AG20443 (cell line): ENCODE measurements around the gene PRR29.
A peak's percentile ranks its signal among the peaks of the same experiment; 100 is the strongest.
"Not testable (repeated sequence)": the region's sequence is repeated elsewhere in the genome, so short reads cannot be mapped to it uniquely, and the experiment has no call there.

Source experiments
- DNase-seq: peaks from one replicate; pipeline ENCODE4 v3.0.0; 2012; ENCODE audit warnings: low spot score, mixed read lengths

The PRR29 gene

DNA sequence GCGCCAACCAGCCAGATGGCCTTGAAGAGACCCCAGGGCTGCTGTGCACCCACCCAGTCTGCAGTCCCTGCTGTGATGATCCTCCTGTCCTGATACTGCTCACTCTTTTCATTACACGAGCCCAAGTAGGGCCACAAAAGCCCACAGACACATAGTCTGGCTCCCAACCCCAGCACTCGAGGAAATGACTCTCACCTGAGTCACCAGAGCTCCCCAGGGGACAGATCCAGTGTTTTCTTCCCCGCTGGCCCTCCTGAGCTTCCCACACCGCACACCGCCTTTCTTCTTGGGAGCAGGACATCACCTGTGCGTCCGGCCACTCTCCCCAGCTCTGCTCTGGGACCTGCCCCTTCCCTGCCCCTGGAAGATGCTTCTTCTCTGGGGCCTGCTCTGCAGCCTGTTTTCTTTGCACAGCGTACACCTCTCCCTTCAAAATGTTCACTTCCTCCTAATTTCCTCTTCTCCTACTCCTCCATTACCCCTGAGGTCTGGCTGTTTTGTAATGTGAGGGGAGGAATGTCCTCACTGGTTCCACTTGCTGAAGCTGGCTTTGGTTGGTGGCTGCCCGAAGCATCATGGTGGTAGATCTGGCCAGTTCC lies 23.5 kb upstream of the PRR29 start:
- peak; percentile 59 for DNase-seq

DNA sequence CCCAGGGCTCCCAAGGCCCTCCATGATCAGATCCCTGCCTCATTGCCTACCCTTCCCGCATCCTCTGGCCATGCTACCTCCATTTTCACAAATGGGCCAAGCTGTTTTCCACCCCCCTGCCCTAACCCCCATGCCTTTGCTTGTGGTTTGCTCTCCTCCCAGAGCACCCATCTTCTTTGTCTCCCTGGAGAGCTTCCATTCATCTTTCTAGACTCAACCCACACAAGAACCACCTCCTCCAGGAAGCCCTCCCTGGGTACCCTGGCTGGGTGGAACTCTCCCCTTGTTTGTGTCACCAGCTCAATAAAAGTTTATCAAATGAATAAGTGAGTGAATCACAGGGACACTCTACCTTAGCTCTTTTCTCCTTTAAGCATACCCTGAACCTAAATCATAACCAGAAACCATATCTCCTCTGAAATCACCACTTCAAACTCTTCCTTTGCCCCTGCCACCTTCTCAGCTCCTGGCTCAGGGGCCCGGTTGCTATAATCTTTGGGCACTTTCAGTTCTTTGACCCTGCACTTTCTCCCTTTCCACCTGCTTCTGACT lies 22.5 kb upstream of the PRR29 start:
- no peak for DNase-seq

DNA sequence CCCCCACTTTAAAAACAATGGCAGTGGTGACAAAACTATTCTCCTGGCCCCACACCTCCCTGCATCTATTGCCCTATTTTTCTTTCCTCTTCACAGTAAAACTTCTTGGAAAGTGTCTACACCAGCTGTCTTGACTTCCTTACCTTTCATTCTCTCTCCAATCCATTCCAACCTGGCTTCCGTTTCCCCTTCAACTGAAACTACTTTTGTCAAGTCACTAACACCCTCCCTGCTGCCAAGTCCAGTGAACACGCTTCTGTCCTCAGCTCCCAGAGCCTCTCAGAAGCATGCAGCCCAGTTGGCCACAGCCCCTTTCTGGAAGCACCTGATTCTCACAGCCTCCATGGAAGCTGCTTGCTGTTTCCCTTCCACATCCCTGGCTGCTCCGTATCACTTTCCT lies 21.4 kb upstream of the PRR29 start:
- no peak for DNase-seq

DNA sequence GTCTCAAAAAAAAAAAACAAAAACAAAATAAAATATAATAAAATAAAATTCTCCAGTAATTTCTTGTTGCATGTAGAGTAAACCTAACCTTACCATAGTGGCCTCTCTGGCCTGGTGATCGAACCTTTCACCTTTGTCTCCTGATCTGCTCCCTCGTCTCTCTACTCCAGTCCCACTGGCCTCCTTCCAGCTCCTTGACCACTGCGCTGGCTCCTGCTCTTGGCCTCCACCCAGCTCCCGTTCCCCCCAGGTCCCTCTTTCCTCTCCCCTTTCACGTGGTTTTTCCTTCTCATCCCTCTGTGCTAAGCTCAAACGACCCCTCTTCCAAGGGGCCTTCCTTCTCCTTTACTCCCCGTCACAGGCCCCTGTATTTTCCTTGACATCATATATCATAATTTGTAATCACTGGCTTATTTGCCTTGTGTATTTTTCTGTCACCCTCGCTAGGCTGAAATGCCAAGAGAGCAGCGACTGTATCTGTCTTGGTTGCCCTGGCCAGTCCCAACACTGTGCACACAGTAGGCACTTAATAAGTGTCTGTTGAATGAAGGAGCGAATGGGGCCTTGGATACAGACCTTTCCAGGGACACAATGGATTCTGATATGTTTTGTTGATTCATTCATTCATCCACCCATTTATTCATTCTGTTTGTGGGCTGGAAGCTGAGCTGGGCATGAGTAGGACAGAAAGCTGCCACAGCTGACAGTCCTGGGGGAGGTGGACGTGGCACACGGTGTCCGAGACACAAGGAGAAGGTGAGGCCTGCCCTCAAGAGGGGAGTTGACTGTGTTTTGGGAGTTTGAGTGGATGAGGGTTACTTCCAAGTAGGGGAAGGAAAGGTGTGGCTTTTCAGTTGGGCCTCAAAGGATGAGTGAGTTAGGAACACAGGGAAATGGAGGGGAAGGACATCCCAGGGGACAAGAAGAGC lies 19.6 kb upstream of the PRR29 start:
- no peak for DNase-seq

DNA sequence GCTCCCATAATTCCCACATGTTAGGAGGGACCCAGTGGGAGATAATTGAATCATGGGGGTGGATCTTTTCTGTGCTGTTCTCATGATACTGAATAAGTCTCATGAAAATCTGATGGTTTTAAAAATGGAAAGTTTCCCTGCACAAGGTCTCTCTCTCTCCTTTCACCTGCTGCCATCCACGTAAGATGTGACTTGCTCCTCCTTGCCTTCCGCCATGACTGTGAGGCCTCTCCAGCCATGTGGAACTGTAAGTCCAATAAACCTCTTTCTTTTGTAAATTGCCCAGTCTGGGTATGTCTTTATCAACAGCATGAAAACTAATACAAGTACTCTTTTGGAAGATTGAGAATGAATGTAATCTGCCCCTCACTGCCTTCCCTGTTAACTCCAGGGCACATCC lies 15.5 kb upstream of the PRR29 start:
- not testable (repeated sequence) for DNase-seq

DNA sequence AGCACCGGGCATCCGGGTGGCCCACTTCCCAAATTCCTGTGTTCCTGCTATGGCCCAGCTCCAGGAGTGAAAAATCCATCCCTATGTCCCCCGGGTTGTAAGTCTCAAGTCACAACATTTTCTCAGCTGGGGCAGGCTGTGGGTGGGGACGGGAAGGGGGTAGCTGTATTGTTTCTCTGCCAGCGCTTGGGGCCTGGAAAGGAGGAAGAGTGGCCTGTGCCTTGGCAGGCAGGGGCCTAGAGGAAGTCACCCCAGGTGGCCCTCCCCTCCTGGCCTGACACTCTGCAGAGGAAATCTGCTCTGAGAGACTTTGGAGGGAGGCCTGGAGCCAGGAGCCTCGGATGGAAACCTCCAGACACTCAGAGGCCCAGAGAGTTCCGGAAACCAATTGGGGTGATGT lies 14.8 kb upstream of the PRR29 start:
- DNase-seq = no peak

DNA sequence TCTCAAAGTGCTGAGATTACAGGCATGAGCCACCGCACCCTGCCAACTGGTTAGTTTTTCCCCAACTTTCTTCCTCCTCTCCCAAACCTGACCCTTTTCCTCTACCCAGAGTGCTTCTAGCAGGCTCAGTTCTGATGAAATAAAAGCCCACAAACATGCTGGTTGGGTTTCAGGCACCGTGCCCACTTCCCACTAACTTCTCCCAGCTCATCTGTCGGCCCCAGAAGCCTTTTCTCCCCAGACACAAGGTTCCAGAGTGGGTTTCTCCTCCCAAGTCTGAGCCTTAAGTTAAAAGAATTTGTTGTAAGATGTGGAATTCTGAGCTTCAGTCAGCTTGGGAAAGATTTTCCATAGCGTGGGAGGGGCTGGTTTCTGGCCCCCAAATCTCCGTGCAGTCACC lies 13.9 kb upstream of the PRR29 start:
- peak; percentile 48 for DNase-seq

DNA sequence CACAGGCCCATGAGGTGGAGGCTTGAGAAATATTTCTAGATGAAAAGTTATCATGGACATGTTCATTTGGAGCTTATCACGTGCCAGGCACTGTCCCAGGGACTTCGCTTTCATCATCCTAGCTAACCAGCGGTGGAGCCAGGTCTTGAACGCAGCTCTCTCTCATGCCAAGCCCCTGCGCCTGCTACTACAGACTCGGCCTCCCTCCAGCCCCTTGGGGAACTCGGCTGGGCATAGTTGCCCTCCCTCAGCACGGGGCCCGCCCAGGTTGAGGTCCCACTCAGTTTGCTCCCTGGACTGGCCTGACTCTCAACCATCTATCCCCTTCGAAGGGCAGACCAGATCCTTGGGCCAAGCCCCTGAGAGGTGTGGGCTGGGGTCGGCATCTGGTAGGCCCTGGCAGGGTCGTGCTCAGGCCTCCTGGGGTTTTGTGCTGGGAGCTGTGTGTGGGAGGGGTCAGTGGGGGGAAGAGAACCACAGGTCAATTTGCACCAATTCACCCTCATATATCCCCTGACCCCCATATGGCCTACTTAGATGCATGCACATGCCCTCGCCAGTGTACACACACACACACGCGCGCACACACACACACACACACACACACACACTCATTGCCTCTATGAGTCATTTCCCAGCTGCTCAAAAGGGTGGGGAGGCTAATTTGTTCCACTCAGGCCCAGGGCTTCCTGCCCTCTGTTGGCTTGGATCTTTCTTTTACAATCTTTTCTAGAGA lies 13.3 kb upstream of the PRR29 start:
- peak; percentile 91 for DNase-seq

DNA sequence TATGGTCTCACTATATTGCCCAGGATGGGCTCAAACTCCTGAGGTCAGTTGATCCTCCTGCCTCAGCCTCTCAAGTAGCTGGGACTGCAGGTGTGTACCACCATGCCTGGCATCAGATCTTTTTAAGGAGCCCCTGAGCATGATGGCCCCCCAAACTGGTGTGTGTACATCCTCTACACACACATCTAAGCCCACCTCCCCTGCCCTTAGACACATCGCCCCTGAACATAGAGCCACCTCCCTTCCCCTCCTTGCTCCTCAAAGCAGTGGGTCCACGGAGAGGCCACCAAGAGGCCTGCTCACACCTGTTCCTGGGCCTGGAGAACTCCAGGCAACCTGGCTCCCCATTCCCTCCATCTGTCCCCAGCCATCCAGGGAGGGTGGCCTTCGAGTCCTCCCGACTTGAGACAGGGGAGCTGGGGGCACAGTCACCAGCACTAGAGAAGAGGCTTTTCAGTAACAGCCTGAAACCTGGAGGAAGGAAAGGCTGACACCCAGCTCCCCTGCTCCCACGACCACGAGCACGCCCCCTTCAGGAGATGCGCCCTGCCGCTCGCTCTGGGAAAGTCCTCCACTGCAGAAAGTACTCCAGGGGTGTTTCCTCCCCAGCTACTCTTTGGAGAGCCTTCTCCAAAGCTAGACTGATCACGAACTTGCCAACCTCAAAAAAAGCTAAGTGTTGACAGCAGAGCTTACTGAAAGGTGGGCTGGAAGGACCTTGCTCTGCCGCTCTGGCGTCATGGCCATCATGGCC lies 12.6 kb upstream of the PRR29 start:
- DNase-seq = no peak

DNA sequence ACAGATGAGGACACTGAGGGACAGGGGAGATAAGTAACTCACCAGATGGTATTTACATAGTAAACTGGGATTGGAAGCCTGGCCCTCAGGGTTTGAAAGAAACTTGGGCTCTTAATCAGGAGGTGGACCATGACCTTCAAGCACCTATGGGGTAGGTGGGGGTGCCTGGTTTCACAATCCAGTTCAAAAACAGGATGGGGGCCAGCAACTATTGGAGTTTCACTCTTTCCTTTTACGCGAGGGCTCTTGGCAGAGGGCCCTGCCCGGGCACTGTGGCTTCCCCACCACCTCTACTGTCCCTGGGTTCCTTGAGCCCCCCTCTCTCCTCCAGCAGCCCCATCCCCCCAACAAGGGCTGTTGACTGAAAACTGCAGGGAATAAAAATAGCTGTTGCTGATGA lies 11.3 kb upstream of the PRR29 start:
- DNase-seq = no peak

DNA sequence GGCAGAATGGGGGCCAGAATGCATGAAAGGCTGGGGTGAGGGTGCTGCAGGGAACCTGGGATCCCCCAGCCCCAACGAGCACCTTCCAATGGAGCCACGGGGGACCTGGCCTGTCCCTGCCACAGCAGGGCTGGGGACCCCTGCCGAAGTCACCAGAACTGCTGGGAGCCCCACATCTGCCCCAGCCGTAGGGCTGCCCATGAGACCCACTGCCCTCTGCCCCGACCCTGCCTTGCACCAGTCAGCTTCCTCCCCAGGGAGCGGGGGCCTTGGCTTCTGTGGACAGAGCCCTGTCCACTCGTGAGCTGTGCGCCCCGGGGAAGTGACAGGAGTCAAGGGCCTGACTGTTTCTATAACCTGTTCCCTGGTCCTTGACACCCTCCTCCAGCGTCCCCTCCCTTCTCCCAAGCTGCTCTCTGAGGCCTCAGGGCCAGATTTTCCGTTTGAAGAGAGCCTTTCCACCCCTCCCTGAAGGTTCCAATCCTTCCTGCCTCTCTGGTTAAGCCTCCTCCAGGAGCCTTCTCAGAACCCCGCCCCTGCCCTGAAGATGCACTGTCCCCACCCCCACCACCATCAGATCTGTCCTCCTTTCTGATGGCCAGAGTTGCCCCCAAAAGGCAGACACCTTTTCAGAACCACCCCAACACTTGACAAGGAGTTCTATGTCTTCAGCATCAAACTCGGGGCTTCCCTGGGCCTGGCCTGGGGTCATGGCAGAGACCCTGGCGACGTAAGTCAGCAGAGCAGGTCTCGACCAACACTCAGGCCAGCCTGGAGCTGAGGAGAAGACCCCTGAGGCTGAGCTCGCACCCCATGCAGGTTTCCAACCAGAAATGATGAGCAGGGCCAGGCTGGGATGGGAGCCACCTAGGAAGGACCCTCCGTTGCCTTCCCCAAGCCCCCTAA lies 10.7 kb upstream of the PRR29 start:
- no peak for DNase-seq

DNA sequence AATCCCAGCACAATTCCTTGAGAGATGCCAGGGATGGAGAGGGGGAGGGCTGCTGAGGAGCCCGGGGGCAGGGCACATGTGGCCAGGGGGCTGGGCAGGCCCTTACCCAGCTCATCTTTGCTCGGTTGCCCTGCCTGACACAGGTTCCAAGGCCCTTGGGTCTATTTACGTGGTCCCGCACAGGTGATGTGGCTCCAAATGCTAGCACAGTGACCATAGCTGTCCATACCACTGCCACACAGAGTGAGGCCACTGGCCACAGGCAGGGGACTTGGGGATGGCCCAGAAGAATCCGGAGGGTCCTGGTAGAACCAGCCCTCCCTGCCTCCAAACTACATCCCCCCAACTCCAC lies 10.0 kb upstream of the PRR29 start:
- no peak for DNase-seq

DNA sequence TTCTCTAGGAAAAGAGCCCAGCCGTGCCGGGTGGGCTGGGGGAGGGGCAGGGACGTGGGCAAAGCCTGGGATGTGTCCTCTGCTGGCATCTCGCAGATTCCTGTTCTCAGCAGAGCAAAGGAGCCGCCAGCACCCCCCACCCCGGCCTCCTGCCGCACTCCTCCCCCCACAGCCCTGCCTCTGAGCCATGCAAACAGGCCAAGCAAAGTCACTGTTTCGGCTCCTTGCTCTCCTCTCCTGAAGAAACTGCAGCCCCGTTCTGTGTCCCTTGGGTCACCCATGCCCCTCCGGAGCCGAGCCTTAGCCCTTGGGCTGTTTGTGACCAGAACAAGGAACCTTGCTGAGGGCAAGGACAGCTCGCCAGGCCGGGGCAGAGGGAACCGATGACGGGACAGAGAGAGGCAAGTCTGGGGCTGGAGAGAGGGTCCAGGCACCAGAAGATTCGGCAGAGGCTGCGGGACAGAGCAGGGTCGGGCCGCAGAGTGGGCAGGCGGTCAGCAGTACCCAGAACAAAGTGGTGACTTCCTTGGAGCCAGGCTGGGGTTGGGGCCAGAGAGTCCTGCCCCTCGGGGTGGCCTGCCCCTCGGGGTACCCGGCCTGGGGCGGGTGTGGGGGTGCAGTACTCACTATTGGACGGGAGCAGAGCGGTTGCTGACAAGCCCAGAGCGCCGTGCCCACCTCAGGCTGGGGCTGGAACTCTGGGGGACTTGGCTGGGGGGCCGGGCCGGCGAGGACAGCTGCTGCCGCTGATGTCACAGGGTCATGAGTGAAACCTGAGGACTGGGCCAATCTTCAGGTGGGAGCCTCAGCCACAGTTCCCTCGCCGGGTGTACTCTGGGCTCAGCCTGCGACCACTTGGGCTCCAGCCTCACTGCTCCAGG lies 9.2 kb upstream of the PRR29 start:
- peak; percentile 36 for DNase-seq

DNA sequence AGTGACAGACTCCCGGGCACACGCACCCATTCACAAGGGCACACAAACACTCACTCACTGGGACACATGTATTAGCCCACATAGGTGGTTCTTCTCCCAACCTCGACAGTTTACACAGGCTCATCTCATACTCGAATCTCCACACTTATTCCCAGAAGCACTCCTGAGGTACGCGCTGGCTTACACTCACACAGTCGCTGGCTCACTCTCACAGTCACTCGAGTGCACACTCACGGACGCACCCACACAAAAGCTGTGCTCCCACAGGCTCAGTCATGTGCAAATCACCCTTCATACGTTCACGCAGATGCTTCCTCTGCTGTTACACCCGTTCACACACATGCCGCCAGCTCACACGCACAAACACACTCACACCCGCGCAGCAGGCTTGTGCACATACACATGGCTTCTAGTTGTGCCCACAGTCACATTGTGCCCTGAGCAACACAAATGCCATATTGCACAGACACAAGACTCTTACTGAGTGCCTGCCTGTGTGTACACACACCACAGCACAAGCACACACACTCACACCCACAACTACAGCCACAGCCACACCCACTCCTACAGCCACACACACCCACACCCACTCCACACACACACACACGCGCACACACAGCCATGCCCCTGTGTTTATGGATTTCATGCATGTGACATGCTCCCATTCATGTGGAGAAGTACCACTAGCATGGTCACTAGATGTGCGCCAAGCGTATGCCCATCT lies 8.4 kb upstream of the PRR29 start:
- no peak for DNase-seq

DNA sequence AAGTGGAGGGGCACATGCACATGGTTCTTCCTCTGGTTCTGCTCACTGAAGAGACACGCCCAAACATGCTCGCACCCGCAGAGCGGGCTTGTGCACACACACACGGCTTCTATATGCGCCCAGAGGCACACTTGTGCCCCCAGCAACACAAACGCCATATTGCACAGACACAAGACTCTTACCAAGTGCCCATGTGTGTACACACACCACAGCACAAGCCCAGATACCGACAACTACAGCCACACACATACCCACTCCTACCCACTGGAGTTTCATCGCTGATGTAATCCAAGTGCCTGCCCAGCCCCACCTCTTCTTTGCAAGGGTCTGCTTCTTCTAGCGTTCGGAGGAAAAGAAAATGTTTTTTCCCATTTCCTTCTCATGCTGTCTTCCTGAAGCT lies 6.5 kb upstream of the PRR29 start:
- no peak for DNase-seq

DNA sequence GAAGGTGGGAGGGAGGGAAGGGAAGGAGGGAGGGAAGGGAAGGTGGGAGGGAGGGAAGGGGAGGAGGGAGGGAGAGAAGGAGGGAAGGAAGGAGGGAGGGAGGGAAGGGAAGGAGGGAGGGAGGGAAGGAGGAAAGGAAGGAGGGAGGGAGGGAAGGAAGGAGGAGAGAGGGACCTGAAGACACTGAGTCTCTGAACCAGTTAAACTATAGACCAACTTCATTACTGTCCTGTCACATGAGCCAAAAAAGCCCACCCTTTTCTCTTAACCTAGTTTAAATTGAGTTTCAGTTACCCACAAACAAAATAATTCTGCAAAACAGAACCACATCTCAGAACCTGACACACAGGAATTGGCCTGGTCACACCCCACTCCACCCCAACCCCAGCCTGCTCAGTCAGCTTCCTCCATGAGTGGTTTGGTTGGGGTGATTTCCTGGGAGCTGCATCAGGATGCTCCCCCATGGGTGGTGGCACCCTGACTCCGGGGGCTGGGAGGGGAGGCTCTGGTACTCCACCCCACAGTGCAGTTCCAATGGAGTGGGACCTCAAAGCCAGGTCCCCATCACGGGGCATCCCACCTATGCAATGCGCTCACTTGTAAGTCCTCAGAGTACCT lies 4.7 kb upstream of the PRR29 start:
- no peak for DNase-seq

DNA sequence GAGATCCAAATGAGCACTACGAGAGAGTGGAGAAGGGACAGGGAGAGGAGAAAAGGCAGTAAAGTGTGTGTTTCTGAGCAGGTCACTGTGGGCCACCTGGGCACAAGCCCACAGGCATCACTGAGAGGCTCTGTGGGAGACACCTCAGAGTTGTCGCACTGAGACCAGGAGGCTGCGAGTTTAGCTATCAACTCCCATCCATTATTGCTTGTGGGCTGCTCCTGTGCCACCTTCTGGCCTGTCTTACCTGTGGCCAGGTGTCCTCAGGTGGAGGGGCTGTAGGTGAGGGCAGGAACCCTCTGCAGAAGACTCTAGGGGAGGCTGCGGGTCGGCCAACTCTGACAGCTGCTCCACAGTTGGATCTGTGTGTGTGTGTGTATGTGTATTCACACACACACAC lies 2.5 kb upstream of the PRR29 start:
- DNase-seq = no peak

DNA sequence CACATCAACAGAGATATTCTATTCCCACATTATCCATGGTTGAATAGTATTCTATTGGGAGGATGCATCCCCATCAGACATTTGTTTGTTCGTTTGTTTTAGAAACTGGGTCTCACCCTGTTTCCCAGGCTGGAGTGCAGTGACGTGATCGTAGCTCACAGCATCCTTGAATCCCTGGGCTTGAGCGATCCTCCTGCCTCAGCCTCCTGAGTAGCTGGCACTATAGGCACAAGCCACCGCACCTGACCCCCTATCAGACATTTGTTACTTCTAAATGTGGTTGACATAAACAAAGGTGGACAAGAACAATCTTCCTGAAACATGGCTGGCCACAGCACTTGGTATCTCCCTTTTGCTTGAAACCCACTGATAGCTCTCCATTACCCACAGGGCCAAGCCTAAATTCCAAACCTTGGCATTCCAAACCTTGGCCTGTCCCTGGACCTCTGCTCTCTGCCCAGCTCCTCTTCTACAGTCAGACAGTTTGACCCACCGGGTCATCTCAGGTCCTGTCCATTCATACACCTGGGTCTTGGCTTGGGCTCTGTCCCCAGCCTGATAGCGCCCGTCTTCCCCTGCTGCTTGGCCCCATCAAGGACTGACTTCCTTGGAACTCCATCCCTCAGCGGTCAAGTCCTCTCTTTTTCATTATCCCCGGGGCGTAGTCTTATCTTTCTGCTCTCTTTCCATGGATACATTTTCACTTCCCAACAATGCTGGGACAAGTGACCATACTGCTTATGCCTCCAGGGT lies 1.5 kb upstream of the PRR29 start:
- DNase-seq = no peak
